HEK293 (cell line): ENCODE data around the gene NOP9.

ENCODE experiments used
- CTCF ChIP-seq: fragments of 450-650 bp; formaldehyde crosslinking; IDR thresholded peaks from 2 replicates; pipeline ENCODE4 v1.5.1; 2016; ENCODE audit warnings: missing biosample characterization, missing genetic modification characterization
- EGR2 ChIP-seq: fragments of 450-650 bp; formaldehyde crosslinking; IDR thresholded peaks from 2 replicates; pipeline ENCODE4 v1.5.1; 2016; ENCODE audit warnings: low read depth, missing biosample characterization, missing genetic modification characterization
- YY2 ChIP-seq: fragments of 450-650 bp; formaldehyde crosslinking; IDR thresholded peaks from 2 replicates; pipeline ENCODE4 v1.5.1; 2016; ENCODE audit warnings: missing biosample characterization, missing genetic modification characterization
- ZNF362 ChIP-seq: fragments of 450-650 bp; formaldehyde crosslinking; IDR thresholded peaks from 2 replicates; pipeline ENCODE4 v1.5.1; 2016; ENCODE audit warnings: missing biosample characterization, missing genetic modification characterization
- ZNF701 ChIP-seq: fragments of 450-650 bp; formaldehyde crosslinking; IDR thresholded peaks from 2 replicates; pipeline ENCODE4 v1.5.1; 2016; ENCODE audit warnings: missing biosample characterization, missing genetic modification characterization

- TF ChIP-seq YY2 (tag by site-specific recombination) (no peak), CTCF (tag by site-specific recombination) (no peak), ZNF701 (no peak), ZNF362 (no peak), EGR2 (tag by site-specific recombination) (no peak)
Measured at GRCh38 chr14:24321212-24321975, 21.7 kb downstream of the NOP9 start.
